Measurements from ENCODE around the gene JUND. TPM values are rescaled to one million over a fixed set of nuclear protein-coding genes. Genes with fewer than 3 reads are reported as not detected.

JUND gene
- total and polyA plus RNA-seq, 2 experiments from 2014 or later = 40.0 to 181 TPM

- no peak for DNase-seq (ENCODE audit: low spot score)
- H3K9me2 ChIP-seq (ENCODE audit: insufficient read depth) = peaks cover 6% of the 10 kb centered on the region; the same call in 1 of the 2 replicates
- no peak for ATAC-seq
- H3K4me3 ChIP-seq = no peak overlapping the region
- H3K36me3 ChIP-seq (ENCODE audit: insufficient read depth) = no peaks in the 10 kb centered on the region
- no peaks in the 10 kb centered on the region for H3K4me1 ChIP-seq (ENCODE audit: insufficient read depth)
- no peak overlapping the region for H3K27ac Mint-ChIP-seq
- no peaks in the 10 kb centered on the region for H3K4me1 Mint-ChIP-seq
- no peak overlapping the region for H3K27ac ChIP-seq (ENCODE audit: low read depth)
- no peaks in the 10 kb centered on the region for H3K79me2 ChIP-seq (replicated peaks; ENCODE audit: insufficient read depth)
- no peak overlapping the region for H2AFZ ChIP-seq
- no peak overlapping the region for H3K4me3 Mint-ChIP-seq
- no peaks in the 10 kb centered on the region for H4K20me1 ChIP-seq (replicated peaks; ENCODE audit: insufficient read depth)
- H3K36me3 Mint-ChIP-seq (ENCODE audit: low read depth) = peaks cover 5% of the 10 kb centered on the region; the same call in 1 of the 3 replicates
- H3F3A ChIP-seq (replicated peaks; ENCODE audit: low read depth) = no peaks in the 10 kb centered on the region
- H3K27me3 ChIP-seq (ENCODE audit: insufficient read depth) = no peaks in the 10 kb centered on the region
- TF ChIP-seq ZNF331 (CRISPR knock-in tag; IDR thresholded peaks at IDR 0.05; ENCODE audit: low read depth) (no peak), JUNB (IDR thresholded peaks at IDR 0.05; ENCODE audit: unreplicated experiment) (no peak), POLR2AphosphoS5 (IDR thresholded peaks at IDR 0.05; ENCODE audit: low read depth) (no peak), EZH2 (IDR thresholded peaks at IDR 0.05; ENCODE audit: low read depth, unreplicated experiment) (no peak), STAT1 (IDR thresholded peaks at IDR 0.05; ENCODE audit: unreplicated experiment) (no peak), ZNF114 (CRISPR knock-in tag; IDR thresholded peaks at IDR 0.05) (no peak), NANOG (IDR thresholded peaks at IDR 0.05; ENCODE audit: borderline replicate concordance) (no peak)
- TF ChIP-seq, protein P1, sequence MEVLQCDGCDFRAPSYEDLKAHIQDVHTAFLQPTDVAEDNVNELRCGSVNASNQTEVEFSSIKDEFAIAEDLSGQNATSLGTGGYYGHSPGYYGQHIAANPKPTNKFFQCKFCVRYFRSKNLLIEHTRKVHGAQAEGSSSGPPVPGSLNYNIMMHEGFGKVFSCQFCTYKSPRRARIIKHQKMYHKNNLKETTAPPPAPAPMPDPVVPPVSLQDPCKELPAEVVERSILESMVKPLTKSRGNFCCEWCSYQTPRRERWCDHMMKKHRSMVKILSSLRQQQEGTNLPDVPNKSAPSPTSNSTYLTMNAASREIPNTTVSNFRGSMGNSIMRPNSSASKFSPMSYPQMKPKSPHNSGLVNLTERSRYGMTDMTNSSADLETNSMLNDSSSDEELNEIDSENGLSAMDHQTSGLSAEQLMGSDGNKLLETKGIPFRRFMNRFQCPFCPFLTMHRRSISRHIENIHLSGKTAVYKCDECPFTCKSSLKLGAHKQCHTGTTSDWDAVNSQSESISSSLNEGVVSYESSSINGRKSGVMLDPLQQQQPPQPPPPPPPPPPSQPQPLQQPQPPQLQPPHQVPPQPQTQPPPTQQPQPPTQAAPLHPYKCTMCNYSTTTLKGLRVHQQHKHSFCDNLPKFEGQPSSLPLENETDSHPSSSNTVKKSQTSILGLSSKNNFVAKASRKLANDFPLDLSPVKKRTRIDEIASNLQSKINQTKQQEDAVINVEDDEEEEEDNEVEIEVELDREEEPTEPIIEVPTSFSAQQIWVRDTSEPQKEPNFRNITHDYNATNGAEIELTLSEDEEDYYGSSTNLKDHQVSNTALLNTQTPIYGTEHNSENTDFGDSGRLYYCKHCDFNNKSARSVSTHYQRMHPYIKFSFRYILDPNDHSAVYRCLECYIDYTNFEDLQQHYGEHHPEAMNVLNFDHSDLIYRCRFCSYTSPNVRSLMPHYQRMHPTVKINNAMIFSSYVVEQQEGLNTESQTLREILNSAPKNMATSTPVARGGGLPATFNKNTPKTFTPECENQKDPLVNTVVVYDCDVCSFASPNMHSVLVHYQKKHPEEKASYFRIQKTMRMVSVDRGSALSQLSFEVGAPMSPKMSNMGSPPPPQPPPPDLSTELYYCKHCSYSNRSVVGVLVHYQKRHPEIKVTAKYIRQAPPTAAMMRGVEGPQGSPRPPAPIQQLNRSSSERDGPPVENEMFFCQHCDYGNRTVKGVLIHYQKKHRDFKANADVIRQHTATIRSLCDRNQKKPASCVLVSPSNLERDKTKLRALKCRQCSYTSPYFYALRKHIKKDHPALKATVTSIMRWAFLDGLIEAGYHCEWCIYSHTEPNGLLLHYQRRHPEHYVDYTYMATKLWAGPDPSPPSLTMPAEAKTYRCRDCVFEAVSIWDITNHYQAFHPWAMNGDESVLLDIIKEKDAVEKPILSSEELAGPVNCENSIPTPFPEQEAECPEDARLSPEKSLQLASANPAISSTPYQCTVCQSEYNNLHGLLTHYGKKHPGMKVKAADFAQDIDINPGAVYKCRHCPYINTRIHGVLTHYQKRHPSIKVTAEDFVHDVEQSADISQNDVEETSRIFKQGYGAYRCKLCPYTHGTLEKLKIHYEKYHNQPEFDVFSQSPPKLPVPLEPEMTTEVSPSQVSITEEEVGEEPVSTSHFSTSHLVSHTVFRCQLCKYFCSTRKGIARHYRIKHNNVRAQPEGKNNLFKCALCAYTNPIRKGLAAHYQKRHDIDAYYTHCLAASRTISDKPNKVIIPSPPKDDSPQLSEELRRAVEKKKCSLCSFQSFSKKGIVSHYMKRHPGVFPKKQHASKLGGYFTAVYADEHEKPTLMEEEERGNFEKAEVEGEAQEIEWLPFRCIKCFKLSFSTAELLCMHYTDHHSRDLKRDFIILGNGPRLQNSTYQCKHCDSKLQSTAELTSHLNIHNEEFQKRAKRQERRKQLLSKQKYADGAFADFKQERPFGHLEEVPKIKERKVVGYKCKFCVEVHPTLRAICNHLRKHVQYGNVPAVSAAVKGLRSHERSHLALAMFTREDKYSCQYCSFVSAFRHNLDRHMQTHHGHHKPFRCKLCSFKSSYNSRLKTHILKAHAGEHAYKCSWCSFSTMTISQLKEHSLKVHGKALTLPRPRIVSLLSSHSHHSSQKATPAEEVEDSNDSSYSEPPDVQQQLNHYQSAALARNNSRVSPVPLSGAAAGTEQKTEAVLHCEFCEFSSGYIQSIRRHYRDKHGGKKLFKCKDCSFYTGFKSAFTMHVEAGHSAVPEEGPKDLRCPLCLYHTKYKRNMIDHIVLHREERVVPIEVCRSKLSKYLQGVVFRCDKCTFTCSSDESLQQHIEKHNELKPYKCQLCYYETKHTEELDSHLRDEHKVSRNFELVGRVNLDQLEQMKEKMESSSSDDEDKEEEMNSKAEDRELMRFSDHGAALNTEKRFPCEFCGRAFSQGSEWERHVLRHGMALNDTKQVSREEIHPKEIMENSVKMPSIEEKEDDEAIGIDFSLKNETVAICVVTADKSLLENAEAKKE (CRISPR knock-in tag; IDR thresholded peaks at IDR 0.05) = no peak
- TF ChIP-seq, protein P2, sequence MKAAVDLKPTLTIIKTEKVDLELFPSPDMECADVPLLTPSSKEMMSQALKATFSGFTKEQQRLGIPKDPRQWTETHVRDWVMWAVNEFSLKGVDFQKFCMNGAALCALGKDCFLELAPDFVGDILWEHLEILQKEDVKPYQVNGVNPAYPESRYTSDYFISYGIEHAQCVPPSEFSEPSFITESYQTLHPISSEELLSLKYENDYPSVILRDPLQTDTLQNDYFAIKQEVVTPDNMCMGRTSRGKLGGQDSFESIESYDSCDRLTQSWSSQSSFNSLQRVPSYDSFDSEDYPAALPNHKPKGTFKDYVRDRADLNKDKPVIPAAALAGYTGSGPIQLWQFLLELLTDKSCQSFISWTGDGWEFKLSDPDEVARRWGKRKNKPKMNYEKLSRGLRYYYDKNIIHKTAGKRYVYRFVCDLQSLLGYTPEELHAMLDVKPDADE (IDR thresholded peaks at IDR 0.05) = no peak
- TF ChIP-seq, protein P3, sequence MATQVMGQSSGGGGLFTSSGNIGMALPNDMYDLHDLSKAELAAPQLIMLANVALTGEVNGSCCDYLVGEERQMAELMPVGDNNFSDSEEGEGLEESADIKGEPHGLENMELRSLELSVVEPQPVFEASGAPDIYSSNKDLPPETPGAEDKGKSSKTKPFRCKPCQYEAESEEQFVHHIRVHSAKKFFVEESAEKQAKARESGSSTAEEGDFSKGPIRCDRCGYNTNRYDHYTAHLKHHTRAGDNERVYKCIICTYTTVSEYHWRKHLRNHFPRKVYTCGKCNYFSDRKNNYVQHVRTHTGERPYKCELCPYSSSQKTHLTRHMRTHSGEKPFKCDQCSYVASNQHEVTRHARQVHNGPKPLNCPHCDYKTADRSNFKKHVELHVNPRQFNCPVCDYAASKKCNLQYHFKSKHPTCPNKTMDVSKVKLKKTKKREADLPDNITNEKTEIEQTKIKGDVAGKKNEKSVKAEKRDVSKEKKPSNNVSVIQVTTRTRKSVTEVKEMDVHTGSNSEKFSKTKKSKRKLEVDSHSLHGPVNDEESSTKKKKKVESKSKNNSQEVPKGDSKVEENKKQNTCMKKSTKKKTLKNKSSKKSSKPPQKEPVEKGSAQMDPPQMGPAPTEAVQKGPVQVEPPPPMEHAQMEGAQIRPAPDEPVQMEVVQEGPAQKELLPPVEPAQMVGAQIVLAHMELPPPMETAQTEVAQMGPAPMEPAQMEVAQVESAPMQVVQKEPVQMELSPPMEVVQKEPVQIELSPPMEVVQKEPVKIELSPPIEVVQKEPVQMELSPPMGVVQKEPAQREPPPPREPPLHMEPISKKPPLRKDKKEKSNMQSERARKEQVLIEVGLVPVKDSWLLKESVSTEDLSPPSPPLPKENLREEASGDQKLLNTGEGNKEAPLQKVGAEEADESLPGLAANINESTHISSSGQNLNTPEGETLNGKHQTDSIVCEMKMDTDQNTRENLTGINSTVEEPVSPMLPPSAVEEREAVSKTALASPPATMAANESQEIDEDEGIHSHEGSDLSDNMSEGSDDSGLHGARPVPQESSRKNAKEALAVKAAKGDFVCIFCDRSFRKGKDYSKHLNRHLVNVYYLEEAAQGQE (IDR thresholded peaks at IDR 0.05; ENCODE audit: unreplicated experiment) = no peak
- peaks cover 22% of the 10 kb centered on the region for H3K27me3 Mint-ChIP-seq (ENCODE audit: insufficient read depth, low read depth, poor library complexity)
- no peak overlapping the region for H3K4me2 ChIP-seq
- peaks cover 9% of the 10 kb centered on the region; the same call in 1 of the 3 replicates for H3K9me3 Mint-ChIP-seq
Observed at GRCh38 chr19:18262917-18263316, 18.5 kb downstream of the JUND start.
